Left ventricle myocardium inferior (tissue), 1 donor: Measurements from ENCODE around the gene GMPR2. TPM values are rescaled to one million over a fixed set of nuclear protein-coding genes. Genes with fewer than 3 reads are reported as not detected.
"Not testable (repeated sequence)": the region's sequence is repeated elsewhere in the genome, so short reads cannot be mapped to it uniquely, and the experiment has no call there.

Source experiments
- DNase-seq: peaks from one replicate; pipeline ENCODE4 v3.0.0-alpha.2; 2020
- H3K27ac ChIP-seq: fragments of 200-600 bp; replicated peaks from 2 replicates; pipeline ENCODE4 v1.8.0; 2021
- H3K27me3 ChIP-seq: fragments of 200-600 bp; 2 replicates; pipeline ENCODE4 v1.8.0; 2021; ENCODE audit warnings: low read depth
- H3K36me3 ChIP-seq: fragments of 200-600 bp; 2 replicates; pipeline ENCODE4 v1.8.0; 2021
- H3K4me1 ChIP-seq: fragments of 200-600 bp; 2 replicates; pipeline ENCODE4 v1.8.0; 2021
- H3K4me3 ChIP-seq: fragments of 200-600 bp; 2 replicates; pipeline ENCODE4 v1.8.0; 2021; ENCODE audit warnings: mild to moderate bottlenecking, moderate library complexity
- H3K9me3 ChIP-seq: fragments of 200-600 bp; replicated peaks from 2 replicates; pipeline ENCODE4 v1.8.0; 2021
- intact Hi-C: fragments of 100-400 bp; cut with micrococcal nuclease; formaldehyde crosslinking; loops from one replicate; pipeline ENCODE4 v1.11.0; 2022
- total RNA-seq: library from RNA; stranded (reverse); fragmentation: NEBNext Ultra II Directional; extraction: Animal tissue kit (Norgen Biotek cat#: 25700); gene quantifications from one replicate; pipeline ENCODE4 v1.2.1, GENCODE V29; 2021
- TF ChIP-seq, protein P1 (sequence below): fragments of 200-600 bp; IDR thresholded peaks from 2 replicates; pipeline ENCODE4 v1.8.0; 2021; ENCODE audit warnings: antibody characterized with exemption, mild to moderate bottlenecking, borderline replicate concordance
- donor health status: DM: no; HTN: yes; CAD: no; lungs with severe emphysema.

Gene GMPR2
- total RNA-seq, 1 donor from 2014 or later: 29.7 TPM

DNA sequence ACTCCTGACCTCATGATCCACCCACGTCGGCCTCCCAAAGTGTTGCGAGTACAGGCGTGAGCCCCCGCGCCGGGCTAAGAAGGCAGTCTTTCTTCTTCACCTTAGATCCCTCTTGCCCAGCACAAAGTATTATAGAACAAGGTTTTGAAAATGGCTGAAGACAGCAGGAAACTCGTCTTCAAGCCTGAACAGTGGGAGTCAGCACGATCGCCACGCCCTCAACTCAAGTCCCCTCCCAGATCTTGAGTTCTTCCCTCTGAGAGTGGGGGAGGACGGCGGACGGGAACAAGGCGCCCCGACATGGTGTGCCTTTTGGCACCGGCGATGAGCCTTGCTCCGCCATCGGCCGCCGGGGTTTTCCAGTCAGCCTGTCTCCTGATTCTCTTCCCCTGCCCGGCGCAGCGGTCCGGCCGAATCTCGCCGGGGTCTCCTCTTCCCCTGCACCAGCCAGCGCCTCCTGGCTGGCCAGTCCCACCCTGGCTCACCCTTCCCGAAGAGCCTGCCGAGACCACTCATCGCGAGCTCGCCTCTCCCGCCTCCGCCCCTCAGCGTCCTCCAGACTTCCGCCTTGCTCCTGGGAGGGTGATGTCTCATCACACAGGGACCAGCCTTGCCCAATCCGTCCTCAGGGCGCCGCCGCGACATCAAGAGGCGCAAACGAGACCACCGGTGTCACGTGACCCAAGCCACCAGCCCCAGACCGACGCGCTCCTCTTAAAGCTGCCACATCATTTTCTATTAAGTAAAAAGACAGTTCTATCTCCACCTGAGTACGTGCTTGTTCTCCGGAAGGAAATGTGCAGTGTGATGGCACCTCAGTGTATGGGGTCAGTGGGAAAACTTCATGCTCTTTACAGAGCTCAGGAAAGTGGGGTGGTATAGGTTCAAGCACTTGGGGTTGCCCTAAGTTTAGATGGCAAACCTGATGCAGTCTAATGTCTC lies 19.5 kb upstream of the GMPR2 start, which contains the start of gene CHMP4A:
CHMP4A (minus strand) TSS at position 565 of the 942 bp plus-strand sequence; CDS start at position 516, 49 bp downstream.
- intact Hi-C loops: no loop called here
- Histone ChIP-seq H3K27me3 (no peaks in the 10 kb centered on the region), H3K4me3 (peak within 1 kb of the TSS; percentile 86), H3K4me1 (peaks cover 43% of the 10 kb centered on the region), H3K9me3 (no peaks in the 10 kb centered on the region), H3K27ac (peak within 1 kb of the TSS; percentile 97), H3K36me3 (peaks cover 42% of the 10 kb centered on the region)
- TF ChIP-seq, protein P1, sequence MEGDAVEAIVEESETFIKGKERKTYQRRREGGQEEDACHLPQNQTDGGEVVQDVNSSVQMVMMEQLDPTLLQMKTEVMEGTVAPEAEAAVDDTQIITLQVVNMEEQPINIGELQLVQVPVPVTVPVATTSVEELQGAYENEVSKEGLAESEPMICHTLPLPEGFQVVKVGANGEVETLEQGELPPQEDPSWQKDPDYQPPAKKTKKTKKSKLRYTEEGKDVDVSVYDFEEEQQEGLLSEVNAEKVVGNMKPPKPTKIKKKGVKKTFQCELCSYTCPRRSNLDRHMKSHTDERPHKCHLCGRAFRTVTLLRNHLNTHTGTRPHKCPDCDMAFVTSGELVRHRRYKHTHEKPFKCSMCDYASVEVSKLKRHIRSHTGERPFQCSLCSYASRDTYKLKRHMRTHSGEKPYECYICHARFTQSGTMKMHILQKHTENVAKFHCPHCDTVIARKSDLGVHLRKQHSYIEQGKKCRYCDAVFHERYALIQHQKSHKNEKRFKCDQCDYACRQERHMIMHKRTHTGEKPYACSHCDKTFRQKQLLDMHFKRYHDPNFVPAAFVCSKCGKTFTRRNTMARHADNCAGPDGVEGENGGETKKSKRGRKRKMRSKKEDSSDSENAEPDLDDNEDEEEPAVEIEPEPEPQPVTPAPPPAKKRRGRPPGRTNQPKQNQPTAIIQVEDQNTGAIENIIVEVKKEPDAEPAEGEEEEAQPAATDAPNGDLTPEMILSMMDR: peak; percentile 42
- DNase-seq: peak; percentile 97

DNA sequence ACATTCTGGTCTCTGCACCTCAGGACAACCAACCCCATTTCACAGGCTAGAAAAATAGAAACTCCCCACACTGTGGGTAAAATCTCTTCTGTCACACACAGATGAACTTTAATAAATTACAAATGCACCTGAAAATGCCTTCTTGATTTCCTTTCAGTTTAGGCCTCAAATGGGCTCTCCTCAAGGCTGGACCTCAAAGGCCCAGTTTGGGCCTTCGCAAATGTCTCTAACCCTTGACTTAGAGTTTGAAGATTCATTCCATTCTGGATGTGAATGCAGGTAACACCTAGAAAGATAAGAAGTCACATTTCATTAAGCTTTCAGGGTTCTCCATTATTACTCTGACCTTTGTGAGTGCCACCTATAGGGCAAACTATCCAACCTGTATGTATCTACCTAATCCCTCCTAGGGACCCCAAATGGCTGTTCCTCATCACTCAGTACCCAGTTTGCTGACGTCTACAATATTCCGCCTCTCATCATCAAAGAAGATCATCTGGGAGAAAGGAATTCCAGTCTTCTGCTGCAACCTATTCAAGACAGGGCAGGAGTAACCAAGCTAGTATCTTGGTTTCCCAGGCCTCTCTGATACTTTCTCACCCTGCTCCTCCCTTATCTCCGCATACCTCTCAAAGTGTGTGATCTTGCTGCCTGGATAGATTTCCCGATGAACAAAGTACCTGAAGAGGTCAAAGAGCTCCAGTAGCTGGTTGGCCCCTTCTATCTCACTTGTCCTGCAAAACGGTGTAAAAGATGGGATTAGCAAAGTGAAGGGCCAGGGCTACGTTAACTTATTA lies 18.7 kb upstream of the GMPR2 start:
- no peak for DNase-seq

DNA sequence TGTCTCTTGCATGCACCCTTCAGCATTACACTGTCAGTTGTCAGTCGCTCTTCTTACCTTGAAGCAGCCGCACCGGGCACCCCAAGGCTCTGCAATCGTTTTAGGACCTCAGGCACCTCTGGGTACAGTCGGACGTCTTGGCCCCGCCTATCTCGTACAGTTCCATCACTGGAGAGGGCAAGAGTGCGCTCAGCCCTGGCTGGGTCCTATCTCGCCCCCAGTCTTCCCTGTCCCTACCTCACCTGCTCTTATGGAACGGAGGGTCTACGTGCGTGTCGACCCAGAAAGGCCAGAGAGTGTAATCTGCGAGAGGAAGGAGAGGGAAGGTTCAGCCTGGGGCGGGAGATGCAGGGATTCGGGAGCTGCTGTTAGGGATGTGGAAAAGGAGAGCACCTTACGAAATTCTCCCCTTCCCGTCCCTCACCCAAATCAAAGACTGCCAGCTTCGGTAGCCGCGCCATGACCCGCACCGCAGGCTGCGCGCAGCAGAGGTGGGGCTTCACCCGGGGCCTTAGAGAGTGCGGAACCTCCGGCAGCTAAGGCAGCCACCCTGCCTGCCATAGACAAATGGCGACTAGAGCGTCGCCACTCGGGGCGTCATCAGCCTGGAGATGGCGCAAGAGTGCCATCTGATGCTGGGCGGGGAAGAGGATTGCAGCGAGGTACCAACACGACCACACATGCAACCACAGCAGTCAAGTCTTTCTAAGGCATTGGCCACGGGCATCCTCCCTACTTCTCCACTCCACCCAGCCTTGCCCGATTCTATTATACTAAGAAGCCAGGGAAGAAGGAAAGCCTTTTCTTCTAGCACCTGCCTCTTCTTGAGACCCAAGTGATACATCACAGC lies 17.0 kb upstream of the GMPR2 start, which contains the start of gene MDP1:
MDP1 (minus strand) TSS at position 572 of the 850 bp plus-strand sequence; CDS start at position 461, 111 bp downstream.
- H3K27me3 ChIP-seq: no peaks in the 10 kb centered on the region
- H3K36me3 ChIP-seq: peaks cover 17% of the 10 kb centered on the region
- no peaks in the 10 kb centered on the region for H3K9me3 ChIP-seq
- TF ChIP-seq, protein P1: peak; percentile 58
- peak within 1 kb of the TSS; percentile 73 for H3K4me3 ChIP-seq
- H3K4me1 ChIP-seq: peaks cover 43% of the 10 kb centered on the region
- peak within 1 kb of the TSS; percentile 97 for H3K27ac ChIP-seq
- DNase-seq: peak; percentile 87
- intact Hi-C loops: no loop called here

More for the DNA sequence above, 18.7 kb upstream of the GMPR2 start:
- peaks cover 43% of the 10 kb centered on the region for H3K4me1 ChIP-seq
- peak overlapping the region; percentile 86 for H3K4me3 ChIP-seq
- H3K27me3 ChIP-seq: no peaks in the 10 kb centered on the region
- H3K9me3 ChIP-seq: no peaks in the 10 kb centered on the region
- TF ChIP-seq, protein P1: no peak
- H3K36me3 ChIP-seq: peaks cover 34% of the 10 kb centered on the region
- peak overlapping the region; percentile 97 for H3K27ac ChIP-seq
- intact Hi-C loops: no loop called here

DNA sequence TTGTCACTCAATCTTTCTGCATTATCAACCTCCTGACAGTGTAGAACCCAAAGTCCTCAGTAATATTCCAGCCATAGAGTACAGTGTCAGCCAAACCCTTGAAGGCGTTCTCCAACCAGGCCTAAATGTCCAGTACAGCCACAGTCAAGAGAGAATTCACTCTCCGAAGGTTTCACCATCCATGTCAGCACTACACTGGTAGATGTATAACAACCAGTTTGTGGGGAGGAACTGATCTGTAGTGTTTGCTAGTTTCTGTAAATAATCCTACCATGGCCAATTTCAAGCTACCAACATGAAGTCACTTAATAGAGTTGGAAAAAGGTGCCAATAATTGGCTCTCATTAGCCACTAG lies 16.4 kb upstream of the GMPR2 start:
- Histone ChIP-seq H3K27me3 (no peaks in the 10 kb centered on the region), H3K36me3 (peaks cover 11% of the 10 kb centered on the region), H3K4me3 (peak overlapping the region; percentile 73), H3K9me3 (no peaks in the 10 kb centered on the region), H3K4me1 (peaks cover 43% of the 10 kb centered on the region), H3K27ac (peak overlapping the region; percentile 97)
- intact Hi-C loops: no loop called here
- no peak for DNase-seq
- TF ChIP-seq, protein P1: no peak

DNA sequence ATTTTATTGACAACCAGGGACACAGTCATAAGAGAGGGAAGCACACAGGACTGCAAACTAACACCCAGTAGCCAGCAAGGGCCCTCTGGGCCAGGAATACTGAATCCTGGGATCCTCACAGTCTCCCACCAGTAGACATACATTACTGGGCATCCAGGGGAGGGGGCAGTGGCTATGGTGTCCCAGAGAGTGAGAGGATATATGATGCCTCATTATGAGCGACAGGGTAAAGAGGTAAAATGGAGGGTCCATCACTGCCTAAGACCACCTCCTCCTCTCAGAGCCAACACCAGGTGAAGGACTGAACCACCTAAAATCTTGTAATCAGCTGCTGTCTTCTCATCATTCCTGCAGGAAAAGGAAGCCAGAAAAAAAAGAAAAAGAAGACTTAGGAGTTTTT lies 15.9 kb upstream of the GMPR2 start:
- DNase-seq, intact Hi-C loops, H3K9me3 ChIP-seq, H3K27ac ChIP-seq, H3K36me3 ChIP-seq, H3K27me3 ChIP-seq, H3K4me3 ChIP-seq: not testable (repeated sequence)
- peaks cover 43% of the 10 kb centered on the region for H3K4me1 ChIP-seq
